Measurements from ENCODE around the gene VANGL2.

VANGL2 gene

GRCh38 chr1:160400223-160400645 is at the start of gene VANGL2:
VANGL2 (plus strand) TSS chr1:160400564; CDS start chr1:160415838, 15,274 bp downstream.
- DNase-seq, result peak; percentile 7 to 12

- DNase-seq, result no peak
Measured at GRCh38 chr1:160351629-160352028, 48.7 kb upstream of the VANGL2 start.

GRCh38 chr1:160352555-160352954 is 47.8 kb upstream of the VANGL2 start:
- DNase-seq, result no peak

GRCh38 chr1:160353223-160353622 is 47.1 kb upstream of the VANGL2 start:
- DNase-seq, result no peak

- peak; percentile 8 to 26 for DNase-seq
Measured at GRCh38 chr1:160354388-160354985, 45.9 kb upstream of the VANGL2 start.

- no peak for DNase-seq
Measured at GRCh38 chr1:160357286-160358002, 42.9 kb upstream of the VANGL2 start.

DNA sequence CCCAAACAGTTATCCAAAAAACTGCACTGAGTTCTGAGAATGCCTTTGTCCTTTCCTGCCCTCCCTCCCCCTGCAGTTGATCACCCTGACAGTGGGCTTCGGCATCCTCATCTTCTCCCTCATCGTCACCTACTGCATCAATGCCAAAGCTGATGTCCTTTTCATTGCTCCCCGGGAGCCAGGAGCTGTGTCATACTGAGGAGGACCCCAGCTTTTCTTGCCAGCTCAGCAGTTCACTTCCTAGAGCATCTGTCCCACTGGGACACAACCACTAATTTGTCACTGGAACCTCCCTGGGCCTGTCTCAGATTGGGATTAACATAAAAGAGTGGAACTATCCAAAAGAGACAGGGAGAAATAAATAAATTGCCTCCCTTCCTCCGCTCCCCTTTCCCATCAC is 42.3 kb upstream of the VANGL2 start:
- DNase-seq, result no peak

- DNase-seq, result no peak
Measured at GRCh38 chr1:160359559-160360226, 40.7 kb upstream of the VANGL2 start.

- DNase-seq, result no peak
Measured at GRCh38 chr1:160360227-160360695, 40.1 kb upstream of the VANGL2 start.

DNA sequence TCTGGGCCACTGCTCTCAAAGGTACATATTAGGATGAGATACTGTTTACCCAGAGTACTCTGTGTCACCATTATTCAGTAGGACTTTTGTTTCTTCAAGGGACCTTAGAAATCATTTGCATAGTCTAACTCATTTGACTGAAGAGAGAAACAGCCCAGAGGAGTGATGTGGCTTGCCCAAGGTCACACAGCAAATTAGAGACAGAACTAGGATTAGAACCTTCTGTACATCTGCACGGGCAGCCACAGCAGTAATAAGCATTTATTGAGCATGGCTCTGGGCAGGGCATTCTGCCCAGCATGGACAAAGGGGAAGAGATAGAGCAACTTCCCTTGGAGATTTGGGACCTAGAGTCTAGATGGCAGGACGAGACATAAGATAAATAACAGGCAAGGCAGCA is 39.2 kb upstream of the VANGL2 start:
- no peak for DNase-seq

GRCh38 chr1:160361814-160362167 is 38.6 kb upstream of the VANGL2 start:
- DNase-seq, result no peak

- no peak for DNase-seq
Measured at GRCh38 chr1:160362168-160362957, 38.0 kb upstream of the VANGL2 start.

DNA sequence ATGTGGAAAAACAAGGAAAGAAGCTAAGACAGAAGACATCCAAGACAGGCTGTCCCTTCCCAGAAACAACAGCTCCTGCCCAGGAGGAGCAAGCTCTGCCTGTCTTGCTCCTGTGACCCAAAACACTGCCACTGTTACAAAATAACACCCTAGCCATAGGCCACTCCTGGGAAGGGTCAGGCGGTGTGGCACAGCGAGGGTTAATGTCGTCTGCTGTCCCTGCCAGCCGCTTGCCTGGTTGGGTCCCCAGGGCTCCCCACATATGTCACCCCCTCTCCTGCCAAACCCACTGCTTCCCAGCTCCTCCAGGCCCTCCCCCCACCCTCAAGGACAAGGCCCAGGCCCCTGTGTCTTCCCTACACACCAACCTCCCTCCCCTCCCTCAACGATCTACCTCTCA is 37.4 kb upstream of the VANGL2 start:
- DNase-seq, result no peak

- DNase-seq, result no peak
Measured at GRCh38 chr1:160363951-160364735, 36.2 kb upstream of the VANGL2 start.

DNA sequence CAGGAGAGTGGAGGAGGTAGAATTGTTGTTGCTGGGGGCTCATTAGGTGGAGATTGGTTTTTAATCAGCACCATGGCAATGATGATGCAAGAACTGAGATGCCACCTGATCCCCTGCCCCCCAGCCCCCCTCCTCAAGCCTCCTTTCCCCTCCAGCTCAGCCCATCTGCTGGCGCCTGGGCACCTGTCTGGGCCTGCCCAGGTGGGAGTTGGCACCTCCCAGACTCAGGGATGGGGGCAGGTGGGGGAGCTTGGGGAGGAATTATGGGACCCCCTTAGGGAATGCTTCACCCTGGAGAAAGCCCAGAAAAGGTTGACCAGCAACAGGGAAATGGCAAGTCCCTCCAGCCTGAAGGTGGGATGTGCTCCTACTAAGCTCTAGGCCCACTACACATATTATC is 35.0 kb upstream of the VANGL2 start:
- DNase-seq, result no peak

GRCh38 chr1:160366731-160367515 is 33.4 kb upstream of the VANGL2 start, which contains the start of gene NHLH1:
NHLH1 (plus strand) TSS chr1:160367071; CDS start chr1:160370732, 3,661 bp downstream.
- no peak for DNase-seq

DNA sequence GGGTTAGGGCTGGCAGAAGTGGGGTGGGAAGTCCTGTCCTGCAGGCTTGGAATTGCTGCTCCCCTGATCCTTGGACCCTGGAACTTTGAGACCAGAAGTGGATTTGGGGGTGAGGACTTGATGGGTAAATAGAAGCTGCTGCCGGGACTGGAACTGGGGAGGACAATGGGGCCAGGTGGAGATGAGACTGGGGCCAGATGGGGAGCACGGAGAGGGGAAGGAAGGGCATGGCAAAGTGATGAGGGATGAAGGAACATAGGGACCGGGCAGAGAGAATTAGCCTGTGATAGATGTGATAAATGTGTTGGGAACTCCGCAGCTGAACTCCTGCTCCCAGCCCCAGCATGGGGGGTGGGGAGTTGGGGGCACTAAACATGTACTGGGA is 32.9 kb upstream of the VANGL2 start:
- DNase-seq, result no peak

DNA sequence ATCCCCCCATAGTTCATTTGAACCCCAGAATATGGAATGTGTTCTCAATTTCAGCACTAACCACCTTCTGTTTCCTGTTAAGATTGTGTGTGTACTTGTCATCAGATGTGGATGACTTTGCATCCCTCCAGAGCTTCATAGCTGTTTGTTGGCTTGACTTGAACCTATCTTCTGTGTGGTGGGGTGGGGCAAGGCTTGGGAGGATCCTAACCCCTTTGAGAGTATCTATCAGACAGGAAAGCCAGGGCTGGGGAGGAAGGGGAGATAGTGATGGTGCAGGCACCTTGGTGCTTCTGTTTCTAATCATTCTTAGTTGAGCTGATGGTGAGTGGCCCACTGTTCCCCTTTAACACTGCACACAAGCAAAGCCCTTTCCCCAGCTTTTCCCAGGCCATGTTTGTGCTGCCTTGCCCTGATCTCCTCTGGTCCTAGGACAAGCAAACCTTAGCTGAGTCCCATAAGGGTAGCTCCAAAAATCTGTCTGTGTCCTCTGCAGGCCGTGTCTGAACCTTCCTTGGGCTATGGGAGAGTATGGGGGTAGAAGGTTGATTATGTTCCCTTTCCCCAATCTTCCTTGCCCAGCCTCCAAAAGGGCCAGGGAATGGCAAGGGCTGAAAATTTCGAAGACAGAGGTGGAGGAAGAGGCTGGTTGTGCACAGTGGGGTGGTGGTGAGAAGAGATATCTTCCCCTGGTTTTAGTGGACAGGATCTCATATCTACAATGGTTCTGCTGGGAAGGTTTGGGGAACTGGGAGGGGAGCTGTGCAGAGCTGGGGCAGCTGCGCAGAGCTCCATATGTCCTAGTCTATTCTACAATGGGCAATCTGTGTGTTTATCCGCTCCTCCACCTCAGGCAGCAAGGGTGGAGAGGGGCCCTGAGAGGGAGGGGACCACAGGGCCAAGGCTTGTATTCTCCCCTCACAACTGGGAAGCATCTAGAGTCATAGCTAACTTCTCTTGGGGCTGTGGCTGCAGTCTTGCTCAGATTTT is 32.1 kb upstream of the VANGL2 start:
- no peak for DNase-seq

DNA sequence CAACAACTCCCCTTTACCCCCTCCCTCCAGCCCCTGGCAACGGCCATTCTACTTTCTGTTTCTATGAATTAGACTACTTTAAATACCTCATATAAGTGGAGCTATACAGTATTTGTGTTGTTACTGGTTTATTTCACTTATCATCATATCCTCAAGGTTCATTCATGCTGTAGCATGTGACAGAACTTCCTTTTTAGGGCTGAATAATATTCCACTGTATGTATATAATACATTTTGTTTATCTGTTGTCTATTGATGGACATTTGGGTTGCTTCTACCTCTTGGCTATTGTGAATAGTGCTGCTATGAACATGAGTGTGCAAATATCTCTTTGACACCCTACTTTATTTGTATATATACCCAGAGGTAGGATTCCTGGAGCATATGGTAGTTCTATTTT is 31.3 kb upstream of the VANGL2 start:
- no peak for DNase-seq

Measured in activated CD4-positive, alpha-beta T cell treated with anti-CD3 and anti-CD28 coated beads for 4 hours (primary cell).